ENCODE results near the gene MAGI2.

DNA sequence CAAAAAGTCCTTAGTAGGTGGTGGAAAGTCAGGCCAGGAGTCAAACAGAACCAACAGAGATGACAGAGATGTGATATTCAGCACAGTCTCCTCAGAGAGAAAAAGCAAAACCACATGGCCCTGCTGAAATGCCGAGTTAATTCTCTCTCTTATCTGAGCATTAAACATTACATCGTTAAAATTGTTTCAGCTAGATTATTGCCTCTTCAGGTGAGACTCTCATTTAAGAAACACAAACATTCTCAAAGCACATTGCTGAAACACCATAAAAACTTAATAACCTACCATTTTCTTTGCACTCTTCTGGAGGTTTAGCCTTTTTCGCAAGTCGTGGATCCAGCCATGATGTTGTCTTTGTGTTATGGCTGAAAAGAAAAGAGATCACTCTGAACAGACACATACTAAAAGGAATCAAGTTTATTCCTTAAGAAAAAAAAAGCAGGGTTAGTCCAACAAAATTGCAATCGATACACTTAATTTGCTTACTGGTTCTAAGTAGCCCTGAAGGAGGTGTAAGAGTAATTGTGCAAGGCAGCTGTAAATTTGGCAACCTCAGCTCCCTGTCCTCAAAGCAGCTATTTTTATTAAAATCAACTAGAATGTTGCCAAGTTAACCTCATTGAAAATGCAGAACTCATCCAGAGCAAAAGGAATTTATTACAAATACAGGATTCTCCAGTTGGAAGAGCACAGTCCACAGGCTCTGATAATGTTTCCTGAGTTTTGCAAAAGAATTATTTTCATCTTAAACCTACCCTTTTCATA is 963.8 kb downstream of the MAGI2 start:
- TF ChIP-seq, protein P1, sequence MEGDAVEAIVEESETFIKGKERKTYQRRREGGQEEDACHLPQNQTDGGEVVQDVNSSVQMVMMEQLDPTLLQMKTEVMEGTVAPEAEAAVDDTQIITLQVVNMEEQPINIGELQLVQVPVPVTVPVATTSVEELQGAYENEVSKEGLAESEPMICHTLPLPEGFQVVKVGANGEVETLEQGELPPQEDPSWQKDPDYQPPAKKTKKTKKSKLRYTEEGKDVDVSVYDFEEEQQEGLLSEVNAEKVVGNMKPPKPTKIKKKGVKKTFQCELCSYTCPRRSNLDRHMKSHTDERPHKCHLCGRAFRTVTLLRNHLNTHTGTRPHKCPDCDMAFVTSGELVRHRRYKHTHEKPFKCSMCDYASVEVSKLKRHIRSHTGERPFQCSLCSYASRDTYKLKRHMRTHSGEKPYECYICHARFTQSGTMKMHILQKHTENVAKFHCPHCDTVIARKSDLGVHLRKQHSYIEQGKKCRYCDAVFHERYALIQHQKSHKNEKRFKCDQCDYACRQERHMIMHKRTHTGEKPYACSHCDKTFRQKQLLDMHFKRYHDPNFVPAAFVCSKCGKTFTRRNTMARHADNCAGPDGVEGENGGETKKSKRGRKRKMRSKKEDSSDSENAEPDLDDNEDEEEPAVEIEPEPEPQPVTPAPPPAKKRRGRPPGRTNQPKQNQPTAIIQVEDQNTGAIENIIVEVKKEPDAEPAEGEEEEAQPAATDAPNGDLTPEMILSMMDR (conservative IDR thresholded peaks at IDR 0.05; ENCODE audit: low read depth in 2 of 2), result no peak
- no peak for TF ChIP-seq POLR2AphosphoS5 (IDR thresholded peaks at IDR 0.05; ENCODE audit: low read depth)
- TF ChIP-seq ZNF114 (CRISPR knock-in tag; IDR thresholded peaks at IDR 0.05), result no peak
- no peak for TF ChIP-seq EZH2 (IDR thresholded peaks at IDR 0.05; ENCODE audit: low read depth, unreplicated experiment)
- TF ChIP-seq, protein P2, sequence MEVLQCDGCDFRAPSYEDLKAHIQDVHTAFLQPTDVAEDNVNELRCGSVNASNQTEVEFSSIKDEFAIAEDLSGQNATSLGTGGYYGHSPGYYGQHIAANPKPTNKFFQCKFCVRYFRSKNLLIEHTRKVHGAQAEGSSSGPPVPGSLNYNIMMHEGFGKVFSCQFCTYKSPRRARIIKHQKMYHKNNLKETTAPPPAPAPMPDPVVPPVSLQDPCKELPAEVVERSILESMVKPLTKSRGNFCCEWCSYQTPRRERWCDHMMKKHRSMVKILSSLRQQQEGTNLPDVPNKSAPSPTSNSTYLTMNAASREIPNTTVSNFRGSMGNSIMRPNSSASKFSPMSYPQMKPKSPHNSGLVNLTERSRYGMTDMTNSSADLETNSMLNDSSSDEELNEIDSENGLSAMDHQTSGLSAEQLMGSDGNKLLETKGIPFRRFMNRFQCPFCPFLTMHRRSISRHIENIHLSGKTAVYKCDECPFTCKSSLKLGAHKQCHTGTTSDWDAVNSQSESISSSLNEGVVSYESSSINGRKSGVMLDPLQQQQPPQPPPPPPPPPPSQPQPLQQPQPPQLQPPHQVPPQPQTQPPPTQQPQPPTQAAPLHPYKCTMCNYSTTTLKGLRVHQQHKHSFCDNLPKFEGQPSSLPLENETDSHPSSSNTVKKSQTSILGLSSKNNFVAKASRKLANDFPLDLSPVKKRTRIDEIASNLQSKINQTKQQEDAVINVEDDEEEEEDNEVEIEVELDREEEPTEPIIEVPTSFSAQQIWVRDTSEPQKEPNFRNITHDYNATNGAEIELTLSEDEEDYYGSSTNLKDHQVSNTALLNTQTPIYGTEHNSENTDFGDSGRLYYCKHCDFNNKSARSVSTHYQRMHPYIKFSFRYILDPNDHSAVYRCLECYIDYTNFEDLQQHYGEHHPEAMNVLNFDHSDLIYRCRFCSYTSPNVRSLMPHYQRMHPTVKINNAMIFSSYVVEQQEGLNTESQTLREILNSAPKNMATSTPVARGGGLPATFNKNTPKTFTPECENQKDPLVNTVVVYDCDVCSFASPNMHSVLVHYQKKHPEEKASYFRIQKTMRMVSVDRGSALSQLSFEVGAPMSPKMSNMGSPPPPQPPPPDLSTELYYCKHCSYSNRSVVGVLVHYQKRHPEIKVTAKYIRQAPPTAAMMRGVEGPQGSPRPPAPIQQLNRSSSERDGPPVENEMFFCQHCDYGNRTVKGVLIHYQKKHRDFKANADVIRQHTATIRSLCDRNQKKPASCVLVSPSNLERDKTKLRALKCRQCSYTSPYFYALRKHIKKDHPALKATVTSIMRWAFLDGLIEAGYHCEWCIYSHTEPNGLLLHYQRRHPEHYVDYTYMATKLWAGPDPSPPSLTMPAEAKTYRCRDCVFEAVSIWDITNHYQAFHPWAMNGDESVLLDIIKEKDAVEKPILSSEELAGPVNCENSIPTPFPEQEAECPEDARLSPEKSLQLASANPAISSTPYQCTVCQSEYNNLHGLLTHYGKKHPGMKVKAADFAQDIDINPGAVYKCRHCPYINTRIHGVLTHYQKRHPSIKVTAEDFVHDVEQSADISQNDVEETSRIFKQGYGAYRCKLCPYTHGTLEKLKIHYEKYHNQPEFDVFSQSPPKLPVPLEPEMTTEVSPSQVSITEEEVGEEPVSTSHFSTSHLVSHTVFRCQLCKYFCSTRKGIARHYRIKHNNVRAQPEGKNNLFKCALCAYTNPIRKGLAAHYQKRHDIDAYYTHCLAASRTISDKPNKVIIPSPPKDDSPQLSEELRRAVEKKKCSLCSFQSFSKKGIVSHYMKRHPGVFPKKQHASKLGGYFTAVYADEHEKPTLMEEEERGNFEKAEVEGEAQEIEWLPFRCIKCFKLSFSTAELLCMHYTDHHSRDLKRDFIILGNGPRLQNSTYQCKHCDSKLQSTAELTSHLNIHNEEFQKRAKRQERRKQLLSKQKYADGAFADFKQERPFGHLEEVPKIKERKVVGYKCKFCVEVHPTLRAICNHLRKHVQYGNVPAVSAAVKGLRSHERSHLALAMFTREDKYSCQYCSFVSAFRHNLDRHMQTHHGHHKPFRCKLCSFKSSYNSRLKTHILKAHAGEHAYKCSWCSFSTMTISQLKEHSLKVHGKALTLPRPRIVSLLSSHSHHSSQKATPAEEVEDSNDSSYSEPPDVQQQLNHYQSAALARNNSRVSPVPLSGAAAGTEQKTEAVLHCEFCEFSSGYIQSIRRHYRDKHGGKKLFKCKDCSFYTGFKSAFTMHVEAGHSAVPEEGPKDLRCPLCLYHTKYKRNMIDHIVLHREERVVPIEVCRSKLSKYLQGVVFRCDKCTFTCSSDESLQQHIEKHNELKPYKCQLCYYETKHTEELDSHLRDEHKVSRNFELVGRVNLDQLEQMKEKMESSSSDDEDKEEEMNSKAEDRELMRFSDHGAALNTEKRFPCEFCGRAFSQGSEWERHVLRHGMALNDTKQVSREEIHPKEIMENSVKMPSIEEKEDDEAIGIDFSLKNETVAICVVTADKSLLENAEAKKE (CRISPR knock-in tag; IDR thresholded peaks at IDR 0.05), result no peak
- TF ChIP-seq EZH2phosphoT487 (IDR thresholded peaks at IDR 0.05; ENCODE audit: unreplicated experiment), result no peak
